Fibroblast of lung (primary cell): ENCODE data around the gene ZSWIM6. TPM values are rescaled to one million over a fixed set of nuclear protein-coding genes. Genes with fewer than 3 reads are reported as not detected.

ENCODE experiments used
- DNase-seq, 2 donors: peaks; one replicate each; pipeline versions ENCODE4 v3.0.0 to v3.0.0-alpha.2; 2010; ENCODE audit warnings: low read depth in 2 of 2
- H2AFZ ChIP-seq: 2 replicates; pipeline ENCODE4 v1.5.1; 2012; ENCODE audit warnings: low read length, control low read depth, inconsistent platforms
- H3K27ac ChIP-seq: 2 replicates; pipeline ENCODE4 v1.5.1; 2011; ENCODE audit warnings: low read length, control low read depth; ENCODE audit not compliant: insufficient read depth
- H3K27me3 ChIP-seq: 2 replicates; pipeline ENCODE4 v1.5.1; 2011; ENCODE audit warnings: mild to moderate bottlenecking, low read length; ENCODE audit not compliant: control insufficient read depth, insufficient read depth
- H3K36me3 ChIP-seq: 2 replicates; pipeline ENCODE4 v1.5.1; 2011; ENCODE audit warnings: low read length; ENCODE audit not compliant: control insufficient read depth, insufficient read depth
- H3K4me1 ChIP-seq: 2 replicates; pipeline ENCODE4 v1.5.1; 2011; ENCODE audit warnings: low read length; ENCODE audit not compliant: control insufficient read depth, insufficient read depth; ENCODE audit errors: extremely low read depth
- H3K4me2 ChIP-seq: 2 replicates; pipeline ENCODE4 v1.5.1; 2011; ENCODE audit warnings: low read length, control low read depth; ENCODE audit not compliant: insufficient read depth; ENCODE audit errors: extremely low read depth
- H3K4me3 ChIP-seq, 4 experiments: fragments of 200-600 bp in 1 of 4; sonication (generic) in 1 of 4; replicated peaks in 1 of 4; 2 replicates each; pipeline ENCODE4 v1.5.1; 2011 to 2016; ENCODE audit warnings: low read length in 4 of 4, low read depth in 3 of 4, mild to moderate bottlenecking in 3 of 4, control low read depth in 2 of 4, inconsistent platforms in 1 of 4, mixed read lengths in 1 of 4; ENCODE audit not compliant: insufficient read depth in 1 of 4; ENCODE audit errors: control extremely low read depth in 1 of 4
- H3K79me2 ChIP-seq: 2 replicates; pipeline ENCODE4 v1.5.1; 2012; ENCODE audit warnings: mild to moderate bottlenecking, low read length, inconsistent platforms; ENCODE audit not compliant: control insufficient read depth, insufficient read depth
- H3K9ac ChIP-seq: 2 replicates; pipeline ENCODE4 v1.5.1; 2011; ENCODE audit warnings: mild to moderate bottlenecking, low read length, control low read depth; ENCODE audit not compliant: insufficient read depth
- H3K9me3 ChIP-seq: 2 replicates; pipeline ENCODE4 v1.5.1; 2012; ENCODE audit warnings: low read depth, low read length; ENCODE audit not compliant: control insufficient read depth, insufficient read depth
- H4K20me1 ChIP-seq: 2 replicates; pipeline ENCODE4 v1.5.1; 2011; ENCODE audit warnings: low read length; ENCODE audit not compliant: control insufficient read depth, insufficient read depth; ENCODE audit errors: extremely low read depth
- CTCF ChIP-seq, 2 donors: IDR thresholded peaks in 1 of 2; conservative IDR thresholded peaks in 1 of 2; 1 replicate in 1 of 2; 2 replicates in 1 of 2; pipeline ENCODE4 v1.5.1; 2011 to 2012; ENCODE audit warnings: low read length in 2 of 2, control low read depth in 1 of 2, inconsistent platforms in 1 of 2, low read depth in 1 of 2, mild to moderate bottlenecking in 1 of 2
- EZH2 ChIP-seq: IDR thresholded peaks from 2 replicates; pipeline ENCODE4 v1.5.1; 2012; ENCODE audit warnings: low read length, control low read depth, mild to moderate bottlenecking; ENCODE audit errors: missing control alignments
- polyA plus RNA-seq, 2 donors: library from polyadenylated mRNA; depleted of rRNA in 1 of 2; stranded (reverse) in 1 of 2; unstranded in 1 of 2; fragments of >200 nt; gene quantifications; 2 replicates each; pipeline ENCODE4 v1.2.1, GENCODE V29; 2011 to 2012; ENCODE audit warnings: missing spikeins in 1 of 2
- total RNA-seq: library from RNA; depleted of rRNA; stranded (reverse); fragments of >200 nt; gene quantifications from 2 replicates; pipeline ENCODE4 v1.2.1, GENCODE V29; 2014

Gene ZSWIM6
- total and polyA plus RNA-seq, 2 donors (not counting 1 experiment from before 2014, with no cell fraction given): 23.5 to 26.6 TPM

GRCh38 chr5:61549530-61549929, 217.5 kb downstream of the ZSWIM6 start:
- DNase-seq: no peak
- H3K36me3 ChIP-seq: no peaks in the 10 kb centered on the region
- no peaks in the 10 kb centered on the region for H3K27me3 ChIP-seq
- no peak overlapping the region for H3K4me2 ChIP-seq
- no peak for TF ChIP-seq EZH2
- TF ChIP-seq CTCF (conservative IDR thresholded peaks at IDR 0.05 in 1 of 2, IDR thresholded peaks at IDR 0.05 in 1 of 2; ENCODE audit: low read depth in 1 of 2, low read length in 2 of 2): no peak
- no peak overlapping the region for H3K27ac ChIP-seq
- H3K79me2 ChIP-seq: no peaks in the 10 kb centered on the region
- H3K9me3 ChIP-seq: no peaks in the 10 kb centered on the region
- no peaks in the 10 kb centered on the region for H4K20me1 ChIP-seq
- no peak overlapping the region for H3K4me3 ChIP-seq
- H3K4me1 ChIP-seq: no peaks in the 10 kb centered on the region
- no peak overlapping the region for H2AFZ ChIP-seq
- no peak overlapping the region for H3K9ac ChIP-seq

GRCh38 chr5:61551637-61552313, 219.7 kb downstream of the ZSWIM6 start:
- Histone ChIP-seq H4K20me1 (no peaks in the 10 kb centered on the region), H3K27ac (no peak overlapping the region), H3K4me1 (no peaks in the 10 kb centered on the region), H3K27me3 (no peaks in the 10 kb centered on the region), H3K9ac (no peak overlapping the region), H3K4me2 (no peak overlapping the region), H2AFZ (no peak overlapping the region), H3K9me3 (no peaks in the 10 kb centered on the region), H3K79me2 (no peaks in the 10 kb centered on the region), H3K36me3 (no peaks in the 10 kb centered on the region), H3K4me3 (no peak overlapping the region)
- TF ChIP-seq CTCF (conservative IDR thresholded peaks at IDR 0.05 in 1 of 2, IDR thresholded peaks at IDR 0.05 in 1 of 2; ENCODE audit: low read depth in 1 of 2, low read length in 2 of 2) (no peak), EZH2 (no peak)
- peak in 1 of 2 donors; percentile 14 for DNase-seq

- H3K4me2 ChIP-seq: no peak overlapping the region
- H4K20me1 ChIP-seq: no peaks in the 10 kb centered on the region
- no peak overlapping the region for H3K27ac ChIP-seq
- TF ChIP-seq CTCF (conservative IDR thresholded peaks at IDR 0.05 in 1 of 2, IDR thresholded peaks at IDR 0.05 in 1 of 2; ENCODE audit: low read depth in 1 of 2, low read length in 2 of 2) (no peak), EZH2 (no peak)
- no peaks in the 10 kb centered on the region for H3K27me3 ChIP-seq
- no peaks in the 10 kb centered on the region for H3K4me1 ChIP-seq
- no peaks in the 10 kb centered on the region for H3K36me3 ChIP-seq
- no peak overlapping the region for H3K4me3 ChIP-seq
- H2AFZ ChIP-seq: no peak overlapping the region
- no peaks in the 10 kb centered on the region for H3K79me2 ChIP-seq
- DNase-seq: no peak
- no peak overlapping the region for H3K9ac ChIP-seq
- H3K9me3 ChIP-seq: no peaks in the 10 kb centered on the region
Observed at GRCh38 chr5:61559146-61559545, 227.1 kb downstream of the ZSWIM6 start.
